WERI-Rb-1 (cell line): ENCODE data around the gene WDR93.

Experiments used
- DNase-seq: peaks from one replicate; pipeline ENCODE4 v3.0.0-alpha.2; 2020
- H3K27ac ChIP-seq: fragments of 250-450 bp; sonication (Bioruptor Pico); 2 replicates; pipeline ENCODE4 v1.5.1; 2020; ENCODE audit warnings: mild to moderate bottlenecking, moderate library complexity
- H3K27me3 ChIP-seq: fragments of 250-450 bp; sonication (Bioruptor Pico); 2 replicates; pipeline ENCODE4 v1.5.1; 2021; ENCODE audit warnings: mild to moderate bottlenecking, low read depth, moderate library complexity; ENCODE audit not compliant: insufficient read depth, severe bottlenecking
- H3K36me3 ChIP-seq: fragments of 250-450 bp; sonication (Bioruptor Pico); 2 replicates; pipeline ENCODE4 v1.5.1; 2020; ENCODE audit warnings: mild to moderate bottlenecking, moderate library complexity
- H3K4me3 ChIP-seq: 2 replicates; pipeline ENCODE4 v1.5.1; 2011; ENCODE audit warnings: low read depth, mild to moderate bottlenecking, control low read depth, low read length
- H3K9me3 ChIP-seq: fragments of 250-450 bp; sonication (Bioruptor Pico); 2 replicates; pipeline ENCODE4 v1.5.1; 2021; ENCODE audit warnings: mild to moderate bottlenecking, moderate library complexity; ENCODE audit not compliant: severe bottlenecking
- CTCF ChIP-seq: IDR thresholded peaks from 2 replicates; pipeline ENCODE4 v1.5.1; 2011; ENCODE audit warnings: low read depth, mild to moderate bottlenecking, control low read depth, inconsistent platforms, low read length

The WDR93 gene

GRCh38 chr15:89770041-89770440 lies 79.4 kb downstream of the WDR93 start:
- H3K27me3 ChIP-seq = no peaks in the 10 kb centered on the region
- TF ChIP-seq CTCF = no peak
- no peak for DNase-seq
- no peaks in the 10 kb centered on the region for H3K9me3 ChIP-seq
- H3K27ac ChIP-seq = no peak overlapping the region
- H3K36me3 ChIP-seq = no peaks in the 10 kb centered on the region
- H3K4me3 ChIP-seq = no peak overlapping the region

- DNase-seq = no peak
- TF ChIP-seq CTCF = 0 out of 2 replicates have a peak, but pooled peaks have one; percentile 12
These were observed 82.4 kb downstream of the WDR93 start for GRCh38 chr15:89772932-89773583.

GRCh38 chr15:89774492-89774891 lies 83.9 kb downstream of the WDR93 start:
- Histone ChIP-seq H3K36me3 (no peaks in the 10 kb centered on the region), H3K9me3 (no peaks in the 10 kb centered on the region), H3K27ac (no peak overlapping the region), H3K27me3 (no peaks in the 10 kb centered on the region), H3K4me3 (no peak overlapping the region)
- no peak for TF ChIP-seq CTCF
- DNase-seq = no peak

More at GRCh38 chr15:89772932-89773583, 82.4 kb downstream of the WDR93 start:
- H3K36me3 ChIP-seq = no peaks in the 10 kb centered on the region
- no peak overlapping the region for H3K4me3 ChIP-seq
- H3K9me3 ChIP-seq = no peaks in the 10 kb centered on the region
- no peak overlapping the region for H3K27ac ChIP-seq
- no peaks in the 10 kb centered on the region for H3K27me3 ChIP-seq

- H3K4me3 ChIP-seq = no peak overlapping the region
- TF ChIP-seq CTCF = no peak
These were observed 85.2 kb downstream of the WDR93 start for GRCh38 chr15:89775815-89776214.

GRCh38 chr15:89776274-89777072 lies 85.9 kb downstream of the WDR93 start, which contains the start of gene MESP2:
MESP2 (plus strand) TSS chr15:89776332; CDS start chr15:89776358, 26 bp downstream.
- no peaks in the 10 kb centered on the region for H3K9me3 ChIP-seq
- no peak for DNase-seq
- H3K36me3 ChIP-seq = no peaks in the 10 kb centered on the region
- TF ChIP-seq CTCF = no peak
- no peak within 1 kb of the TSS for H3K4me3 ChIP-seq
- H3K27ac ChIP-seq = no peak within 1 kb of the TSS
- no peaks in the 10 kb centered on the region for H3K27me3 ChIP-seq

More at GRCh38 chr15:89775815-89776214, 85.2 kb downstream of the WDR93 start:
- DNase-seq = no peak
- Histone ChIP-seq H3K36me3 (no peaks in the 10 kb centered on the region), H3K27ac (no peak overlapping the region), H3K9me3 (no peaks in the 10 kb centered on the region), H3K27me3 (no peaks in the 10 kb centered on the region)
